ENCODE measurements around the gene YDJC. TPM values are rescaled to one million over a fixed set of nuclear protein-coding genes. Genes with fewer than 3 reads are reported as not detected.

The YDJC gene
- total RNA-seq, 2 donors from 2014 or later = 16.4 to 19.9 TPM

DNA sequence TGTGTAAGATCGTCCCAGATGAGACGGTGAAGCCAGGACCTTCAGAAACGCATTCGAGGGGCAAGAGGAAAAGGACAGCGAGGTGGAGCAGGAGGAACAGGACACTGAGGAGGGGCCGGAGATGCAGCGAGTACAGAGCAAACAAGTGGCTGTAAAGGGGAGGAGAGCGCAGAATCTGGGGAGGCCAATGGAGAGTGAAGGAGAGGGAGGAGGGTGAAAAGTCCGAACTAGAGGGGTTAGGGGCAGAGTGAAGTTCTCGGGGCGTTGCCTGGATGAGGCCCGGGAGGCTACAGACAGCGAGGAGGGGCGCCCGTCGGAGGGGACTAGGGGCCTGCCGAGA, 27.2 kb upstream of the YDJC start:
- TF ChIP-seq, protein P1, sequence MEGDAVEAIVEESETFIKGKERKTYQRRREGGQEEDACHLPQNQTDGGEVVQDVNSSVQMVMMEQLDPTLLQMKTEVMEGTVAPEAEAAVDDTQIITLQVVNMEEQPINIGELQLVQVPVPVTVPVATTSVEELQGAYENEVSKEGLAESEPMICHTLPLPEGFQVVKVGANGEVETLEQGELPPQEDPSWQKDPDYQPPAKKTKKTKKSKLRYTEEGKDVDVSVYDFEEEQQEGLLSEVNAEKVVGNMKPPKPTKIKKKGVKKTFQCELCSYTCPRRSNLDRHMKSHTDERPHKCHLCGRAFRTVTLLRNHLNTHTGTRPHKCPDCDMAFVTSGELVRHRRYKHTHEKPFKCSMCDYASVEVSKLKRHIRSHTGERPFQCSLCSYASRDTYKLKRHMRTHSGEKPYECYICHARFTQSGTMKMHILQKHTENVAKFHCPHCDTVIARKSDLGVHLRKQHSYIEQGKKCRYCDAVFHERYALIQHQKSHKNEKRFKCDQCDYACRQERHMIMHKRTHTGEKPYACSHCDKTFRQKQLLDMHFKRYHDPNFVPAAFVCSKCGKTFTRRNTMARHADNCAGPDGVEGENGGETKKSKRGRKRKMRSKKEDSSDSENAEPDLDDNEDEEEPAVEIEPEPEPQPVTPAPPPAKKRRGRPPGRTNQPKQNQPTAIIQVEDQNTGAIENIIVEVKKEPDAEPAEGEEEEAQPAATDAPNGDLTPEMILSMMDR (conservative IDR thresholded peaks at IDR 0.05) = no peak
- H3K27me3 Mint-ChIP-seq (ENCODE audit: insufficient read depth) = peaks cover 20% of the 10 kb centered on the region
- H3K4me1 ChIP-seq (ENCODE audit: control insufficient read depth, insufficient read depth, low read length) = peaks cover 9% of the 10 kb centered on the region
- no peaks in the 10 kb centered on the region for H3K9me3 Mint-ChIP-seq
- H3K27me3 ChIP-seq (ENCODE audit: control insufficient read depth, insufficient read depth, low read length, poor library complexity, severe bottlenecking) = peaks cover 10% of the 10 kb centered on the region
- no peak overlapping the region for H3K9ac ChIP-seq (ENCODE audit: extremely low read depth, low read length, poor library complexity, severe bottlenecking)
- peak overlapping the region; percentile 74 for H3K27ac ChIP-seq (ENCODE audit: low read depth, low read length)
- peak overlapping the region; percentile 76 for H3K4me3 ChIP-seq (ENCODE audit: low read length)
- H3K36me3 Mint-ChIP-seq (ENCODE audit: low read depth) = peaks cover 3% of the 10 kb centered on the region
- WGBS, 2 experiments (ENCODE audit: insufficient coverage in 1 of 2, insufficient read length in 1 of 2) = 52 to 59% methylated on average over 12 to 17 of the region's 17 CpGs
- H3K9me3 ChIP-seq (ENCODE audit: control insufficient read depth, low read length) = no peaks in the 10 kb centered on the region
- H3K4me3 Mint-ChIP-seq = peak overlapping the region; percentile 65
- H3K27ac Mint-ChIP-seq = peak overlapping the region; percentile 39
- peaks cover 6% of the 10 kb centered on the region for H3K4me1 Mint-ChIP-seq
- H3K36me3 ChIP-seq (ENCODE audit: control insufficient read depth, insufficient read depth, low read length) = peaks cover 15% of the 10 kb centered on the region
- no peak for DNase-seq

DNA sequence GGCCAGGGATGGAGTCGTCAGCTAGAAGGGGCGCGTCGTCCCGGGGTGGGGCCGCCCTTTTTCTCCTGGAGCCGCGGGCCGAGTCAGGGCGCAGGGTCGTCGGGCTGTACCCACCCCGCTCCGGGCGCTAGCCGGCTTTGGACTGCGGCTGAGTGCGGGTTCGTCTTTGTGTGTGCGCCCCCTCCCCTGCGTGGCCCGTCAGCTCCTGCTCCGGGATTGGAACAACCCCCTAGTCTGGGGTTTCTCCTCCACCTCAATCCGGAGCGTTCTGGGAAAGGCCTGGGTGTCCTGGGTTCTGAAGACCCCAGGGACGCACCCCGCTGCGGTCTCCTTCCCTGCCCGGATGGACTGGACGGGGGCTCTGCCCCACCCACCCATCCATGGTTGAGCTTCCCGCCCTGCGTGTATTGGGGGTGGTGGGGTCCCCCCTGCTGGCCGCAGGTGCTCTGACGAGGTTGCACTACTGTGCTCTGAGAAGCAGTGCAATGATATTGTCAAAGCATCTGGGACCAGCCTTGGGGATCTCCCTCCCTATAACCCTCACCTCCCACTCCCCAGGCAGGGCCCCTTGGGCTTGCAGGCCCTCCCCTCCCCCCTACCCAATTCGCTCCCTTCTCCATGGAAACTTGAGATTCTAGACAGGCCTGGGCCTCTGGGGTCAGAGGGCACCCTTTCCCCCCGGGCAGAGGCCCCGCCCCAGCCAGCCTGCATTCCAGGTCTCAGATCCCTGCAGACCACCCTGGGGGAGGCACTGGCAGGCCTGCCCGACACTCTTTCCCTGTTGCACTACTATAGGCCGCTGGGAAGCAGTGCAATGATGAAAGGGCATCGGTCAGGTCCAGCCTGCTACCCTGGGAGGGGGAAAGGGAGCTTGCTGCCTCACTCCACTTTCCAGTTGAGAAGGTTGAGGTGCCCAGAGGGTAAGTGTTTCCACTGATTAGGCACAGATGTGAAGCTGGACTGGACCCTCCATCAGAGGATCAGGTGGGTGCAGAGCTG, 23.0 kb upstream of the YDJC start:
- peak overlapping the region; percentile 86 for H3K27ac ChIP-seq (ENCODE audit: low read depth, low read length)
- no peak for DNase-seq
- Mint-ChIP-seq H3K9me3 (no peaks in the 10 kb centered on the region), H3K36me3 (ENCODE audit: low read depth) (peaks cover 10% of the 10 kb centered on the region), H3K27ac (no peak overlapping the region), H3K4me3 (peak overlapping the region; percentile 77), H3K4me1 (peaks cover 27% of the 10 kb centered on the region), H3K27me3 (ENCODE audit: insufficient read depth) (peaks cover 1% of the 10 kb centered on the region)
- no peaks in the 10 kb centered on the region for H3K27me3 ChIP-seq (ENCODE audit: control insufficient read depth, insufficient read depth, low read length, poor library complexity, severe bottlenecking)
- peaks cover 26% of the 10 kb centered on the region for H3K36me3 ChIP-seq (ENCODE audit: control insufficient read depth, insufficient read depth, low read length)
- peaks cover 13% of the 10 kb centered on the region for H3K4me1 ChIP-seq (ENCODE audit: control insufficient read depth, insufficient read depth, low read length)
- WGBS, 2 experiments (ENCODE audit: insufficient coverage in 1 of 2, insufficient read length in 1 of 2) = 7 to 9% methylated on average over 22 to 40 of the region's 40 CpGs
- TF ChIP-seq, protein P1 (conservative IDR thresholded peaks at IDR 0.05) = no peak
- no peaks in the 10 kb centered on the region for H3K9me3 ChIP-seq (ENCODE audit: control insufficient read depth, low read length)
- peak overlapping the region; percentile 90 for H3K4me3 ChIP-seq (ENCODE audit: low read length)
- H3K9ac ChIP-seq (ENCODE audit: extremely low read depth, low read length, poor library complexity, severe bottlenecking) = peak overlapping the region; percentile 47

- H3K27ac ChIP-seq (ENCODE audit: low read depth, low read length) = peak overlapping the region; percentile 97
These were observed 22.3 kb upstream of the YDJC start for GRCh38 chr22:21652010-21652546.

More at GRCh38 chr22:21652010-21652546, 22.3 kb upstream of the YDJC start:
- Histone ChIP-seq H3K4me3 (ENCODE audit: low read length) (peak overlapping the region; percentile 90), H3K9ac (ENCODE audit: extremely low read depth, low read length, poor library complexity, severe bottlenecking) (peak overlapping the region; percentile 49), H3K36me3 (ENCODE audit: control insufficient read depth, insufficient read depth, low read length) (peaks cover 30% of the 10 kb centered on the region), H3K27me3 (ENCODE audit: control insufficient read depth, insufficient read depth, low read length, poor library complexity, severe bottlenecking) (no peaks in the 10 kb centered on the region), H3K4me1 (ENCODE audit: control insufficient read depth, insufficient read depth, low read length) (peaks cover 13% of the 10 kb centered on the region), H3K9me3 (ENCODE audit: control insufficient read depth, low read length) (no peaks in the 10 kb centered on the region)
- TF ChIP-seq, protein P1 (conservative IDR thresholded peaks at IDR 0.05) = no peak
- H3K27ac Mint-ChIP-seq = peak overlapping the region; percentile 94
- peaks cover under 1% of the 10 kb centered on the region for H3K27me3 Mint-ChIP-seq (ENCODE audit: insufficient read depth)
- H3K4me1 Mint-ChIP-seq = peaks cover 27% of the 10 kb centered on the region
- H3K36me3 Mint-ChIP-seq (ENCODE audit: low read depth) = peaks cover 12% of the 10 kb centered on the region
- H3K4me3 Mint-ChIP-seq = peak overlapping the region; percentile 77
- H3K9me3 Mint-ChIP-seq = no peaks in the 10 kb centered on the region
- DNase-seq = peak; percentile 97
- 0% methylated on average over 16 to 44 of the region's 44 CpGs for WGBS, 2 experiments (ENCODE audit: insufficient coverage in 1 of 2, insufficient read length in 1 of 2)

Data from endodermal cell (in vitro differentiated cells).